GM18870 (cell line): ENCODE results near the gene TM9SF1.

ENCODE experiments used
- ATAC-seq: cut with Tn5 transposase; IDR thresholded peaks from one replicate; pipeline ENCODE4 v1.9.1; 2021; ENCODE audit warnings: moderate library complexity; ENCODE audit not compliant: unreplicated experiment

Gene TM9SF1

DNA sequence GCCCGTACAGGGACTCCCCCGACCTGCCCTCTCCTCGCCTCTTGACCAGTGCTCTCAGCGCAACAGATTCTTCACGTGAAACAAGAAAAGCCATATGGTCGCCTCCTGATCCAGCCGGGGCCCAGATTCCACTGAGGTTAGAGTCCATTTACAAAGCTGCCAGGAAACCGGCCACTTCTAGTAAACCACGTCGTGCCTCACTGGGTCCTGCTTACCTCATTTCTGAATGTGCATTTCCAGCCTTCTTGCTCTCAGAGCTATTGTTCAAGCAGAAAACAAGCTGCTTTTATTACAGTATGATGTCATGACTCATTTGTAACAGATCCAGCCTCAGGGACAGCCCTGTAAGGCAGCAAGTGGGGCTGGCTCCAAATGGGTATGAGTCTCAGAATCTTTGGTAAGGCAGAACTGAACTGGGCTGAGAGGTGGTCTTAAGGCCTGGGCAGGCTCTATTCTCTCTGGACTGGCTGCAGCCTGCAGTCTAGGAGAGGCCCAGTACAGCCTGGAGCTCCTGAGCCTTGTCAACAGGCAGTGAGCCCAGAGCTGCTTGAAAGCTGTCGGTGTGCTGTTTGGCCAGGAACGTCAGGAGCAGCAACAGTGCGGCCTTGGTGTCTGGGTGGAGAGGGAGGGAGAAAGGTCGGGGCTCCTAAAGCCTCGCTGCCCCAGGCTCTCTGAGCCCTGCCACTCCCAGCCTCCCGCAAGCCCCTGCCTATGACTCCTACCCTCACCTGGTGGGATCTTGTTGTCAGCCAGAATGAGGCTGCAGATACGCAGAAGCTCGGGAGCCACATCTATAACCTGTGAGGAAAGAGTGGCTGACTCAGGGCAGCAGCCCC lies 15.1 kb downstream of the TM9SF1 start:
- ATAC-seq: no peak

DNA sequence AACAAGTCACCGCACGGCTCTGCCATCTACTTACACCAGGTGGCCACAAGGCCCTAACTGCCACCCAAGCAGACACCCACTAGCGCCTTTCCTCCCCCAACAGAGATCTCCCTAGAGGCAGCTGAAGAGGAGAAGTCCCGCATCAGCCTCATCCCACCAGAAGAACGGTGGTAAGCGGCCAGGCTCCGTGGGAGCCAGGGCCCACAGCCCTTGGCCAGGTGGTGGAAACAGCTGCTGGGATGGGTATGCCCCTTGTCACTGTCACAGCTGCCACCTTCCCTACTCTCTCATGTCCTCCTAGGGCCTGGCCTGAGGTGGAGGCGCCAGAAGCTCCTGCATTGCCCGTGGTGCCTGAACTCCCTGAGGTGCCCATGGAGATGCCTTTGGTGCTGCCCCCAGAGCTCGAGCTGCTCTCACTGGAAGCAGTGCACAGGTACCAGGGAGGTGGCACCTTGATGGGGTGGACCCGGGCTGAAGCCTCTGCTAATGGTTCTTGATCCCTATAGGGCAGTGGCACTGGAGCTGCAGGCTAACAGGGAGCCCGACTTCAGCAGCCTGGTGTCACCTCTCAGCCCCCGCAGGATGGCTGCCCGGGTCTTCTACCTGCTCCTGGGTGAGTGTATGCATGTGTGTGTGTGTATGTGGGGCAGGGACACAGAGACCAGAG lies 15.8 kb downstream of the TM9SF1 start:
- no peak for ATAC-seq

DNA sequence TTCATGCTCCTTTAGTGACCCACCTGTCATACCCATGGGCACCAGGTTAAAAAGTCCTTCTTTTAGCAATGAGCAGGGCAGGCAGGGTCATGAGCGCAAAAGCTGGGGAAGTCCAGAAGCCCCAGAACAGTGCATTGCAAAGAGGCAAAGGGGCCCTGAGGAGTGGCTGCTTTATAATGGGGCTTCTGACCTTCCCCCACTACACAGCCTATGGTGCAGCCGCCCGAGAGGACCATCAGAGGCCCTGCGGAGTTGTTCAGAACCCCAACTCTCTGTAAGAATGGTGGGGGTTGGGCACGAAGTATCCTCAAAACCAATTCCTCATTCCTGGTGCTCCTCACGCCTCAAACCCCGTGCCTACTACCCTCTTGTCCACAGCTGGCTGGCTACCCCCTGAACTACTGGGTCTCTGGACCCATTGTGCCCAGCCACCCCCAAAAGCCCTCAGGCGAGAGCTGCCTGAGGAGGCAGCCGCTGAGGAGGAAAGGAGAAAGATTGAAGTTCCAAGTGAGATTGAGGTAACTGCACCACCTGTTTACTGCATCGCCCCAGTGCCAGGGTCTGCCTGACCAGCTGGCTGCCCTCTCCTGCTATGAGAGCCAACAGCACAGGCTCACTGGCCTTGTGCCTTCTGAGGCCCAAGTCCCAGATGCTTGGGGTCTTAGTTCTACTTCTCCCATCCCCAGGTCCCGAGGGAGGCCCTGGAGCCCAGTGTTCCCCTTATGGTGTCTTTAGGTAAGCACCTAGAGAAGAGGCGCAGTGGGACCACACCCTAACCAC lies 16.7 kb downstream of the TM9SF1 start:
- ATAC-seq: no peak

DNA sequence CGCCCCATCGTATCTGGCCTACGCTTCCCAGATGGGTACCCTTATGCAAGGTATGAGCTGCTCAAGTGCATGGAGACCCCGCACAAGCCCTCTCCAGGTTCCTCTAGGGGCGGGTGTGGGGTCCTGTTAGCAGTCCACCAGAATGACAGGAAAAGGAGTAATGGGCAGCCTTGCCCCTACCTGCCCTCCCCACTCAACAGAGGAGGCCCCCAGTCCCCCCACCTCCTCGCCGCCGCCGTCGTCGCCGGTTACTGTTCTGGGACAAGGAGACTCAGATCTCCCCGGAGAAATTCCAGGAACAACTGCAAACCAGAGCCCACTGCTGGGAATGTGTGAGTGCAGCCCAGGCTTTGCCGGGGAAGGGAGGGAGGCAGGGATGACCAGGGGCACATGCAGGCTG lies 17.4 kb downstream of the TM9SF1 start:
- no peak for ATAC-seq

DNA sequence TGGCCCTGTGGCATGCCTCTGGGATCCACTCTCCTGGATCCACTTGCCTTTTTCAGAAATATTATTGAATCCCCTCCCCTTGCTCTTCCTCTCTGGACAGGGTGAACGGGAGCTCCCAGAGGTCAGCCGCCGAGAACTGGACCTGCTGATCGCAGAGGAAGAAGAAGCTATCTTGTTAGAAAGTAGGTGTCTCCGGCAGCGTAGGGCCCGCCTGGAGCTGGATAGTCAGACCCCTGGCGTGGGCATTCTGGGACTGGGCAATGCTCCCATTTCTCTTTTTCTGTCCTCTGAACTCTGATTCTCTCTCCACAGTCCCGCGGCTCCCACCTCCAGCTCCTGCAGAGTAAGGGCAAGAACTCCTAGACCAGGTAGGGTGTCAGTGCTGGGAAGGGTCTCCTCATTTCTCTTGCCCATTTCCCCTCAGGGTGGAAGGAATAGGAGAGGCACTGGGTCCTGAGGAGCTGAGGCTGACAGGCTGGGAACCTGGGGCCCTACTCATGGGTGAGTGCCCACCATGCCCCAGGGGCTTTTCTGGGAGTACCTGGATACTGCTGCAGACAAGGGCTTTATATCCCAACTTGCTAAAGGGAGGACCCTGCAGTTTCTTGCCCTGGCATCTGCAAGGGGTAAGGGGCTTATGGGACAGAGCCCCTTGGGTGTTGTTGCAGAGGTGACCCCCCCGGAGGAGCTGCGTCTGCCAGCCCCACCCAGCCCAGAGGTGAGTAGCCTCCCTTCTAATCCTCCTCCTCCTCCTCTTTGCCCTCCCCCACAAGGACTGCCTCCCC lies 18.0 kb downstream of the TM9SF1 start:
- ATAC-seq: no peak

DNA sequence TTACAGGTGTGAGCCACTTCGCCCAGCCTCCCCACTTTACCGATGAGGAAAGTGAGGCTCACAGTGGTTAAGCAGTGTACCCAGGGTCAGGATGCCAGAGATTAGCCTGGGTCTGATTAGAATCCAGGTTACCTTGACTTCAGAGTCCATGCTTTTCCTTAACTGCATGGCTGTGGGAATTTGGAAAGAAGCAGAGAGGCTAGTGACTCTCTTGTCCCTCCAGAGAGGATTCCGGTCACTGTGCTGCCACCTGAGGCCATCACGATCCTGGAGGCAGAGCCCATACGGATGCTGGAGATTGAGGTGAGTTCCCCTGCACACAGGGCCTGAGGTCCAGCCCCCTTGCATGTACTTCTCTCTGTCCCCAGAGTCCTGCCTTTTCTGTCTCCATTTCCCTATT lies 18.6 kb downstream of the TM9SF1 start:
- ATAC-seq: no peak

DNA sequence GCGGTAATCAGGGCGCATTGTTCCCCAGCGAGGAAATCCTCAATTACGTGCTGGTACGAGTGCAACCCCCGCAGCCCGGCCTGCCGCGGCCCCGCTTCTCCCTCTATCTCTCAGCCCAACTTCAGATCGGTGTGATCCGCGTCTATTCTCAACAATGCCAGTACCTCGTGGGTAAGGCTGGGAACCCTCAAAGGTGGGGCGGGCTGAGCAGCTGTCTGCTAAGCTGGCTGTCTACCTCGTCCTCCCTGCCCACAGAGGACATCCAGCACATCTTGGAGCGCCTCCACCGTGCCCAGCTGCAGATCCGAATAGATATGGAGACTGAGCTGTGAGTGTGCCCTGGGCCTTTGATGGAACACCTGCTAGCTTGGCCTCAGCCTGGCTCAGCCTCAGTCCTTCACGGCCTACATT lies 22.4 kb downstream of the TM9SF1 start:
- ATAC-seq: no peak

DNA sequence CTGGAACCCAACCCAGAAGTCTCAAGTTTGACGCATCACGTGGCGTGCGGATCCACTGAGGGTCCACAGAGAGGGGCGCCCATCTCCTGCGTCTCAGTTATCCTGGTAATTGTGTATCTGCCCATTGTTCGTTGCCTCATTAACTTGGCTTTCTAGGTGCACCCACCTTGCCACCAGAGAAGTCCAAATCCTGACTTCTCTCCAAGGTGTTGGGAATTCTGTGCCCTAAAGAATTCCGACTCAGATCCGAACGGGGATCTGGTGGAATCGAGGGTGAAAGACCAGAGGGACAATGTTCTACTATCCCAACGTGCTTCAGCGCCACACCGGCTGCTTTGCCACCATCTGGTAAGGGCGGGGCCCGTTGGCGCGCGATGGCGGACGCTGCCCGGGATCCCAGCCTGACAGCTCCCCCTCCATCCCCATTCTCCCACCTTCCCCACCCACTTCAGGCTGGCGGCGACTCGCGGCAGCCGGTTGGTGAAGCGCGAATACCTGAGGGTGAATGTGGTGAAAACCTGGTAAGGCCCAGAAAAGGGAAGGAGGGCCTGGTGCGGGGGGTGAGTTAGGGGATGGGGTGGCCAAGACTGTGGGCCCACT lies 22.9 kb downstream of the TM9SF1 start:
- ATAC-seq: no peak

DNA sequence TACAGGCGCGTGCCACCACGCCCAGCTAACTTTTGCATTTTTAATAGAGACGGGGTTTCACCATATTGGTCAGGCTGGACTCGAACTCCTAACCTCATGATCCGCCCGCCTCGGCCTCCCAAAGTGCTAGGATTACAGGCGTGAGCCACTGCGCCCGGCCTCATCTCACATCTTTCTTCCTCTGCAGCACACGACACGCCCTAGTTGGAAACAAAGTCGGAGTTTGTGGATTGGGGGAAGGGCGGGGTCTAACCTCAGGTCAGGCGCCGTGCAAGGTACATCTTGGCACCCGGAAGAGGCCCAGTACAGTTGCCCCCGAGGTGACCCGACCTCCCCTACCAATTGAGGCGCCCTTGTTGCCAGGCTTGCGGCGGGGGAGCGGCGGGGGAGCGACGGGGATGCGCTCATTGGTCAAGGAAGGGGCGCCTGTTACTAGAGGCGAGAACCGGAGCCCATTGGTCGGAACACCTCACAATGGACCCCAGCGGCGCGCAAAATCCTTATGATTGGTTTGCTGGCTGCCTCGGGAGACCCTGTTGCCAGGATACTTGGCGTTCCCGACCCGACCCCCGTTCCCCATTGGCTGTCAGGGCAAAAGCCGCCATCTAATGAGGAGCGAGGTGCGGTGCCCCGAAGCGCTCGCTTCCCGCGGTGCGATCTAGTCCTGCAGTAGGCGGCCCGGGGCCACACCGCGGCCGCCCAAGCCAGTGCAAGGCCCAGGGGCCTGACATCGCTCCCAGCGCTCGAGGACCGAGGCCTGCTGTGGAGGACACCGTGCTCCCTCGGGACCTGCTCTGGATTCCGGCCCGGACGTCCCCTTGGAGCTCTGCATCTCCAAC lies 23.6 kb downstream of the TM9SF1 start, which contains the start of gene REC8:
Gene REC8, plus strand, starts transcription at position 659 of the 839 bp plus-strand sequence. CDS start 473 bp downstream, outside the sequence.
- peak; percentile 59 for ATAC-seq

DNA sequence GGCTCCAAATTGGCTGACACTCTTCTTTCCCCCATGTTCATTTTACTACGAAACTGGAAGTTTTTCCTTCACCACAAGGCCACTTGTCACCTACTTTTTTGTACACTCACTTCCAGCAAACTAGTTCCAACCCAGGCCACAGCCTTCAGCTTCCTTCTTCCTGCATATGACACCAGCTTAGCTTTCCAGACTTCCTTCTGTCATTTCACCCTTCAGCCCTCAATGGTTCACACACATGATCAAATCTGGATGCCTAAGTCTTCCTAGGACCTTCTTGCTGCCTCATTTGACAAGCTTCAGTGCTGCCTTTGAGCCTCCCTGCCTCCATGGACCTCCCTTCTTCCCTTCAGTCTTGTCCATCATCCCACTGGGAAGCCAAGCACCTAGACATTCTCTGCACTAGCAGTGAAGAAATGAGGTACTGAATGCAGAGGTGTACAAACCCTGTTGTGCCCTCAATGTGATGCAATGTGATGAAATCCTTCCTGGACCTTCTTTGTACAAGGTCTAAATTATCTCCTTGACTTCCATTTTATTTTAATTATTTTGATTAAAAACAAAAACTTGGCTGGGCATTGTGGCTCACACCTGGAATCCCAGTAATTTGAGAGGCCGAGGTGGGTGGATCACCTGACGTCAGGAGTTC lies 27.6 kb downstream of the TM9SF1 start:
- no peak for ATAC-seq

DNA sequence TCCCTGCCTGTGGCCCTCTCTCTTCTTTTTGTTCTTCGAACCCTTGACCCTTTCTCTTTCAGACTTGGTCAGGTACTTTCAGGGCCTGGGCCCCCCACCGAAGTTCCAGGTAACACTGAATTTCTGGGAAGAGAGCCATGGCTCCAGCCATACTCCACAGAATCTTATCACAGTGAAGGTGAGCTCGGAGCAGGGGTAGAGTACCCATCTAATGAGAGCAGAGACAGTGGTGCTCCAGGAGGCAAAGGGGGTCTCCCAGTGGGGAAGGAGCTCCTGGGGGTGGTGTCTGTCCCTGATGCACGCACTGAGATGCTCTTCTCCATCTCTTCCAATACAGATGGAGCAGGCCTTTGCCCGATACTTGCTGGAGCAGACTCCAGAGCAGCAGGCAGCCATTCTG lies 29.5 kb downstream of the TM9SF1 start:
- ATAC-seq: no peak

DNA sequence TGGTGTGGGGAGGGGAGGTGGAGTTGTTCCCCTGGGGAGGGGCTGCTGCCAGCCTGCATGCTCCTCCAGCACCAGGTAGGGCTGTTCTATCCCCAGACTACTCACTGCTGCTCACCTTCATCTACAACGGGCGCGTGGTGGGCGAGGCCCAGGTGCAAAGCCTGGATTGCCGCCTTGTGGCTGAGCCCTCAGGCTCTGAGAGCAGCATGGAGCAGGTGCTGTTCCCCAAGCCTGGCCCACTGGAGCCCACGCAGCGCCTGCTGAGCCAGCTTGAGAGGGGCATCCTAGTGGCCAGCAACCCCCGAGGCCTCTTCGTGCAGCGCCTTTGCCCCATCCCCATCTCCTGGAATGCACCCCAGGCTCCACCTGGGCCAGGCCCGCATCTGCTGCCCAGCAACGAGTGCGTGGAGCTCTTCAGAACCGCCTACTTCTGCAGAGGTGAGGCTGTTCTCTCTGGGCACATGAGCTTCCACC lies 30.7 kb downstream of the TM9SF1 start:
- ATAC-seq: no peak

DNA sequence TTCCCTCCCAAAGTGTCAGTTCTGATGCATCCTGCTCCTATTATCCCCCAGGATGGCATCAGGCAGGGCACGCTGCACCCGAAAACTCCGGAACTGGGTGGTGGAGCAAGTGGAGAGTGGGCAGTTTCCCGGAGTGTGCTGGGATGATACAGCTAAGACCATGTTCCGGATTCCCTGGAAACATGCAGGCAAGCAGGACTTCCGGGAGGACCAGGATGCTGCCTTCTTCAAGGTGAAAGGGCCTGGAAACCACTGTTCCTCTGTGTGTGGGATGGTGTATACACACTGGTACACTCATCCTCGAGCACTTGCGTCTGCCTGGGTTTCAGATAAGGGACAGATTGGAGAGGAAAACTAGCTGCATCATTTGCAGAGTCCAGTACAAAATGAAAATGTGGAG lies 33.1 kb downstream of the TM9SF1 start:
- ATAC-seq: no peak

DNA sequence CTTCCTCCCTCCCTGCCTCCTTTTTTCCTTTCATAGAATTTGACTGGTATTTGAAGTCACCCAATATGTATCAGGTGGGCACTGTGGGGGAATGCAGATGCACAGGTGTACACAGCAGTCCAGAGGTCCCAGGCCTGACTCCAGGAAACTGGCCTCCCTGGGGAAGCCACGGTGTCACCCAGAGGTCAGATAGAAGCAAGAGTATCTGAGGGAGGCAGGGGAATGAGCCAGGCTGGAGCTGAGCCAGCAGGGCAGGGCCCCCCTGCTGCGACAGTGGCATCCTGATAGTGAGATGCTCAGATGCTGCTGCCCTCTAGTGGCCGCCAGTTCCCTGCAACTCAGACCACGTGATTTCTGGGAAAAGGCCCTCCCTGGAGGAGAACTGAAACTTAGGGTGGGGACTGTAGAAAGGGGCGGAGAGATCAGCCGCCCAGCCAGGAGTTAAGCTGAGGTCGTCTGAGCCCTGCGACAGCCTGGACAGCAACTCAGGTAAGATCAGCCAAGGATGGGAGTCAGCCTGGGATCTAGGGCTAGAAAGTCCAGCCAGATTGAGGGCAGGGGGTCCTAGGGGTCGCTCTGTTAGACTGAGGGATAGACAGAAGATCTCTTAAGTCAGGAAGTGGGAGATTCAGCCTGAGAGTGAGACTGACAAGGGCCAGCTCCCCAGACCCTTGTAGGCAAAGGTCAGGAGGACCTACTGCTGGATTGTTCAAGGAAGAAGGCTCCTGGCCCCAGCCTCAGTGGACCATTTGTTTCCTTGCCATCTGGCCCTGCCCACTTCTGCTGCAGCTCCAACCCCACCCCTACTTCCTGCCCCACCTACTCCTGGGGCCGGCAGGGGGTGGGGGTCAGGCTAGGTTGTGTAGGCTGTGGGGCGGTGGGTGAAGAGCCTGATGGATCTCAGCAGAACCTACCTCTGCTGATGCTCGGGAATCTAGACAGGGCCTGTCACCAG lies 34.1 kb downstream of the TM9SF1 start, which contains the start of gene IRF9:
Gene IRF9, plus strand, starts transcription at position 416 of the 955 bp plus-strand sequence. CDS start 880 bp downstream, outside the sequence.
- ATAC-seq: peak; percentile 71

DNA sequence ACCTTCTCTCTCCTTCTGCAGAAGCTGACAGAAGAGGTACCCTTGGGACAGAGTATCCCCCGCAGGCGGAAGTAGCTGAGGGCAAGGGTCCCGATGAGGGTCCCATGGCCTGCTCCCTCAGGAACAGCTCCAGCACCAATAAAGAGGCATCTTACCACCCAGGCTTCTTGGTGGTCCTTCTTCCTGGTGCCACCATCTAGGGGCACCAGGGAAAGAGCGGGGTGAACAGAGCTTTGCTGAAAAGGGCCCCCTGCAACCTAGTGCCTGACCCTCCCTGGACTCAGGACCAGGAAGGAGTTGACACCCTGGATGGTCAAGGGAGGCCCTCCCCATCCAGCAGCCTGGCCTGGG lies 34.8 kb downstream of the TM9SF1 start:
- no peak for ATAC-seq

DNA sequence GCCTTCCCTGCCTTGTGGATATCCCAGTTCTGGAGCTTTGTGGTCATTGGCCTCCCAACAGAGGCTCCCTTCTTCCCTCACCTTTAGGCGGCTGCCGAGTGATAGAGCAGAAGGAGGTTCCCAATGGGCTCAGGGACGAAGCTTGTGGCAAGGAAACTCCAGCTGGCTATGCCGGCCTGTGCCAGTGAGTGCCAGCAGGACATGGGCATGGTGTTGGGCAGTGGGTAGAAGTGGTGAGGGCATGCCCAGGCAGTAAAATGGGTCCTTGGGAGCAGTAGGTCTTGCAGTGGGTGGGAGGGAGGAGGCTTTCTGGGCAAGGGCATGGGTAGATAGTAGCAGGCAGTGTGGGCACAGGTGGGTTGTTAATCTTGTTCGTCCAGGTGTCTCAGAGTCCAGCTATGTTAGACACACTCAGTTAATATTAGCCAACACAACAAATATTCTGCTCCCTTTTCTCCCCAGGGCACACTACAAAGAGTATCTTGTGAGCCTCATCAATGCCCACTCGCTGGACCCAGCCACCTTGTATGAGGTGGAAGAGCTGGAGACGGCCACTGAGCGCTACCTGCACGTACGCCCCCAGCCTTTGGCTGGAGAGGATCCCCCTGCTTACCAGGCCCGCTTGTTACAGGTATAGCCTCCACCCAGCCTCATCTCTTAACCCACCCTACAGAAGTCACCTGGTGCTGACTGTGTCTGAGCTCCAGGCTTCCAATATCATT lies 35.3 kb downstream of the TM9SF1 start:
- ATAC-seq: no peak

DNA sequence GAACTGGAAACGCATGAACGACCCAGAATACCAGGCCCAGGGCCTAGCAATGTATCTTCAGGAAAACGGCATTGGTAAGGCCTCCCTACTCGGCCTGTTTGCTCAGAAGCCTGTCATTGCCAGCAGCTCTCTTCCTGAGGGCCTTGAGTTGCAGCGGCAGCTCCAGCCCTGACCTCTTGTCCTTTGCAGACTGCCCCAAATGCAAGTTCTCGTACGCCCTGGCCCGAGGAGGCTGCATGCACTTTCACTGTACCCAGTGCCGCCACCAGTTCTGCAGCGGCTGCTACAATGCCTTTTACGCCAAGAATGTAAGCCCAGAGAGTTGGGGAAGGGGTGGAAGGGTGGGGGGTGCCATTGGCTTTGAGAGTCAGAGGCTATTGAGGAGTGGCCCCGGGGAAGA lies 37.9 kb downstream of the TM9SF1 start:
- ATAC-seq: no peak
